Fibroblast of lung (primary cell): ENCODE measurements around the gene CACNB4. TPM values are rescaled to one million over a fixed set of nuclear protein-coding genes. Genes with fewer than 3 reads are reported as not detected.

Experiments used
- DNase-seq, 2 donors: peaks; one replicate each; pipeline versions ENCODE4 v3.0.0 to v3.0.0-alpha.2; 2010; ENCODE audit warnings: low read depth in 2 of 2
- H2AFZ ChIP-seq: 2 replicates; pipeline ENCODE4 v1.5.1; 2012; ENCODE audit warnings: low read length, control low read depth, inconsistent platforms
- H3K27ac ChIP-seq: 2 replicates; pipeline ENCODE4 v1.5.1; 2011; ENCODE audit warnings: low read length, control low read depth; ENCODE audit not compliant: insufficient read depth
- H3K27me3 ChIP-seq: 2 replicates; pipeline ENCODE4 v1.5.1; 2011; ENCODE audit warnings: mild to moderate bottlenecking, low read length; ENCODE audit not compliant: control insufficient read depth, insufficient read depth
- H3K36me3 ChIP-seq: 2 replicates; pipeline ENCODE4 v1.5.1; 2011; ENCODE audit warnings: low read length; ENCODE audit not compliant: control insufficient read depth, insufficient read depth
- H3K4me1 ChIP-seq: 2 replicates; pipeline ENCODE4 v1.5.1; 2011; ENCODE audit warnings: low read length; ENCODE audit not compliant: control insufficient read depth, insufficient read depth; ENCODE audit errors: extremely low read depth
- H3K4me2 ChIP-seq: 2 replicates; pipeline ENCODE4 v1.5.1; 2011; ENCODE audit warnings: low read length, control low read depth; ENCODE audit not compliant: insufficient read depth; ENCODE audit errors: extremely low read depth
- H3K4me3 ChIP-seq, 4 experiments: fragments of 200-600 bp in 1 of 4; sonication (generic) in 1 of 4; replicated peaks in 1 of 4; 2 replicates each; pipeline ENCODE4 v1.5.1; 2011 to 2016; ENCODE audit warnings: low read length in 4 of 4, low read depth in 3 of 4, mild to moderate bottlenecking in 3 of 4, control low read depth in 2 of 4, inconsistent platforms in 1 of 4, mixed read lengths in 1 of 4; ENCODE audit not compliant: insufficient read depth in 1 of 4; ENCODE audit errors: control extremely low read depth in 1 of 4
- H3K79me2 ChIP-seq: 2 replicates; pipeline ENCODE4 v1.5.1; 2012; ENCODE audit warnings: mild to moderate bottlenecking, low read length, inconsistent platforms; ENCODE audit not compliant: control insufficient read depth, insufficient read depth
- H3K9ac ChIP-seq: 2 replicates; pipeline ENCODE4 v1.5.1; 2011; ENCODE audit warnings: mild to moderate bottlenecking, low read length, control low read depth; ENCODE audit not compliant: insufficient read depth
- H3K9me3 ChIP-seq: 2 replicates; pipeline ENCODE4 v1.5.1; 2012; ENCODE audit warnings: low read depth, low read length; ENCODE audit not compliant: control insufficient read depth, insufficient read depth
- H4K20me1 ChIP-seq: 2 replicates; pipeline ENCODE4 v1.5.1; 2011; ENCODE audit warnings: low read length; ENCODE audit not compliant: control insufficient read depth, insufficient read depth; ENCODE audit errors: extremely low read depth
- CTCF ChIP-seq, 2 donors: IDR thresholded peaks in 1 of 2; conservative IDR thresholded peaks in 1 of 2; 1 replicate in 1 of 2; 2 replicates in 1 of 2; pipeline ENCODE4 v1.5.1; 2011 to 2012; ENCODE audit warnings: low read length in 2 of 2, control low read depth in 1 of 2, inconsistent platforms in 1 of 2, low read depth in 1 of 2, mild to moderate bottlenecking in 1 of 2
- EZH2 ChIP-seq: IDR thresholded peaks from 2 replicates; pipeline ENCODE4 v1.5.1; 2012; ENCODE audit warnings: low read length, control low read depth, mild to moderate bottlenecking; ENCODE audit errors: missing control alignments
- polyA plus RNA-seq, 2 donors: library from polyadenylated mRNA; depleted of rRNA in 1 of 2; stranded (reverse) in 1 of 2; unstranded in 1 of 2; fragments of >200 nt; gene quantifications; 2 replicates each; pipeline ENCODE4 v1.2.1, GENCODE V29; 2011 to 2012; ENCODE audit warnings: missing spikeins in 1 of 2
- total RNA-seq: library from RNA; depleted of rRNA; stranded (reverse); fragments of >200 nt; gene quantifications from 2 replicates; pipeline ENCODE4 v1.2.1, GENCODE V29; 2014

The CACNB4 gene
- total and polyA plus RNA-seq, 2 donors (not counting 1 experiment from before 2014, with no cell fraction given): 0.66 to 2.5 TPM

- Histone ChIP-seq H3K27ac (no peak overlapping the region), H3K4me2 (no peak overlapping the region), H3K9ac (no peak overlapping the region), H3K4me1 (no peaks in the 10 kb centered on the region), H4K20me1 (no peaks in the 10 kb centered on the region), H2AFZ (no peak overlapping the region), H3K27me3 (no peaks in the 10 kb centered on the region), H3K36me3 (no peaks in the 10 kb centered on the region), H3K9me3 (no peaks in the 10 kb centered on the region), H3K4me3 (no peak overlapping the region), H3K79me2 (no peaks in the 10 kb centered on the region)
- TF ChIP-seq CTCF (conservative IDR thresholded peaks at IDR 0.05 in 1 of 2, IDR thresholded peaks at IDR 0.05 in 1 of 2; ENCODE audit: low read depth in 1 of 2, low read length in 2 of 2): no peak
- no peak for TF ChIP-seq EZH2
- DNase-seq: no peak
Measured at GRCh38 chr2:151984424-151985083, 114.3 kb downstream of the CACNB4 start.

- Histone ChIP-seq H3K4me3 (no peak overlapping the region), H3K79me2 (no peaks in the 10 kb centered on the region), H3K27me3 (no peaks in the 10 kb centered on the region), H3K9me3 (no peaks in the 10 kb centered on the region), H3K9ac (no peak overlapping the region), H3K4me1 (no peaks in the 10 kb centered on the region), H3K27ac (no peak overlapping the region), H3K36me3 (no peaks in the 10 kb centered on the region), H2AFZ (no peak overlapping the region), H3K4me2 (no peak overlapping the region), H4K20me1 (no peaks in the 10 kb centered on the region)
- TF ChIP-seq EZH2: no peak
- TF ChIP-seq CTCF (conservative IDR thresholded peaks at IDR 0.05 in 1 of 2, IDR thresholded peaks at IDR 0.05 in 1 of 2; ENCODE audit: low read depth in 1 of 2, low read length in 2 of 2): no peak
- no peak for DNase-seq
Measured at GRCh38 chr2:151983221-151983620, 115.6 kb downstream of the CACNB4 start.

GRCh38 chr2:151981886-151982285, 117.0 kb downstream of the CACNB4 start:
- H3K4me1 ChIP-seq: no peaks in the 10 kb centered on the region
- H2AFZ ChIP-seq: no peak overlapping the region
- H4K20me1 ChIP-seq: no peaks in the 10 kb centered on the region
- no peaks in the 10 kb centered on the region for H3K27me3 ChIP-seq
- no peaks in the 10 kb centered on the region for H3K79me2 ChIP-seq
- H3K36me3 ChIP-seq: no peaks in the 10 kb centered on the region
- DNase-seq: no peak
- TF ChIP-seq EZH2 (no peak), CTCF (conservative IDR thresholded peaks at IDR 0.05 in 1 of 2, IDR thresholded peaks at IDR 0.05 in 1 of 2; ENCODE audit: low read depth in 1 of 2, low read length in 2 of 2) (no peak)
- no peaks in the 10 kb centered on the region for H3K9me3 ChIP-seq
- H3K4me2 ChIP-seq: no peak overlapping the region
- no peak overlapping the region for H3K27ac ChIP-seq
- H3K4me3 ChIP-seq: no peak overlapping the region
- no peak overlapping the region for H3K9ac ChIP-seq
